Duodenal mucosa (tissue), 2 donors: ENCODE data around the gene LAMC1.

Experiments used
- H3K27ac ChIP-seq: one replicate; pipeline ENCODE4 v1.7.0; 2013; ENCODE audit warnings: low read depth, low read length
- H3K27me3 ChIP-seq, 2 donors: one replicate each; pipeline ENCODE4 v1.7.0; 2013; ENCODE audit warnings: low read length in 2 of 2, control low read depth in 1 of 2; ENCODE audit not compliant: insufficient read depth in 2 of 2, control insufficient read depth in 1 of 2
- H3K36me3 ChIP-seq, 2 donors: one replicate each; pipeline ENCODE4 v1.7.0; 2013; ENCODE audit warnings: low read length in 2 of 2, control low read depth in 1 of 2; ENCODE audit not compliant: insufficient read depth in 2 of 2, control insufficient read depth in 1 of 2
- H3K4me1 ChIP-seq, 2 donors: one replicate each; pipeline ENCODE4 v1.7.0; 2013; ENCODE audit warnings: low read length in 2 of 2, control low read depth in 1 of 2; ENCODE audit not compliant: insufficient read depth in 2 of 2, control insufficient read depth in 1 of 2
- H3K4me3 ChIP-seq, 2 donors: one replicate each; pipeline ENCODE4 v1.7.0; 2013; ENCODE audit warnings: low read length in 2 of 2, low read depth in 1 of 2
- H3K9ac ChIP-seq, 2 donors: one replicate each; pipeline ENCODE4 v1.7.0; 2013; ENCODE audit warnings: low read length in 2 of 2, low read depth in 1 of 2
- H3K9me3 ChIP-seq, 2 donors: one replicate each; pipeline ENCODE4 v1.7.0; 2013; ENCODE audit warnings: low read length in 2 of 2, control low read depth in 1 of 2; ENCODE audit not compliant: control insufficient read depth in 1 of 2

The LAMC1 gene

GRCh38 chr1:183179033-183179432 lies 155.8 kb downstream of the LAMC1 start:
- Histone ChIP-seq H3K27ac (no peak overlapping the region), H3K9ac (no peak overlapping the region), H3K9me3 (no peaks in the 10 kb centered on the region), H3K4me1 (peaks cover 0 to 13% of the 10 kb centered on the region in 2 donors), H3K27me3 (no peaks in the 10 kb centered on the region), H3K36me3 (no peaks in the 10 kb centered on the region), H3K4me3 (no peak overlapping the region)

- no peaks in the 10 kb centered on the region for H3K36me3 ChIP-seq
- no peak overlapping the region for H3K27ac ChIP-seq
- no peak overlapping the region for H3K9ac ChIP-seq
- no peaks in the 10 kb centered on the region for H3K9me3 ChIP-seq
- no peaks in the 10 kb centered on the region for H3K27me3 ChIP-seq
- peaks cover 0 to 13% of the 10 kb centered on the region in 2 donors for H3K4me1 ChIP-seq
- H3K4me3 ChIP-seq: no peak overlapping the region
These were observed 157.0 kb downstream of the LAMC1 start for GRCh38 chr1:183180218-183180617.

GRCh38 chr1:183180634-183181056 lies 157.4 kb downstream of the LAMC1 start:
- Histone ChIP-seq H3K9ac (no peak overlapping the region), H3K4me1 (peaks cover 0 to 13% of the 10 kb centered on the region in 2 donors), H3K9me3 (no peaks in the 10 kb centered on the region), H3K36me3 (no peaks in the 10 kb centered on the region), H3K27me3 (no peaks in the 10 kb centered on the region), H3K27ac (no peak overlapping the region), H3K4me3 (no peak overlapping the region)

GRCh38 chr1:183185941-183186490 lies 162.8 kb downstream of the LAMC1 start, which contains the start of gene LAMC2:
LAMC2 (plus strand) TSS chr1:183186264; CDS start chr1:183186353, 89 bp downstream.
- Histone ChIP-seq H3K9me3 (no peaks in the 10 kb centered on the region), H3K4me3 (peak within 1 kb of the TSS; percentile 63 to 68), H3K4me1 (peaks cover 0 to 3% of the 10 kb centered on the region in 2 donors), H3K27ac (no peak within 1 kb of the TSS), H3K27me3 (peaks cover 0 to 4% of the 10 kb centered on the region in 2 donors), H3K36me3 (no peaks in the 10 kb centered on the region), H3K9ac (peak within 1 kb of the TSS; percentile 38 to 57)

GRCh38 chr1:183186841-183187240 lies 163.6 kb downstream of the LAMC1 start:
- H3K27ac ChIP-seq: no peak overlapping the region
- H3K27me3 ChIP-seq: peaks cover 0 to 4% of the 10 kb centered on the region in 2 donors
- H3K9me3 ChIP-seq: no peaks in the 10 kb centered on the region
- peak overlapping the region in 1 of 2 donors; percentile 57 for H3K9ac ChIP-seq
- no peaks in the 10 kb centered on the region for H3K36me3 ChIP-seq
- peaks cover 0 to 3% of the 10 kb centered on the region in 2 donors for H3K4me1 ChIP-seq
- peak overlapping the region; percentile 63 to 68 for H3K4me3 ChIP-seq

GRCh38 chr1:183188240-183188639 lies 165.0 kb downstream of the LAMC1 start:
- Histone ChIP-seq H3K27ac (no peak overlapping the region), H3K4me1 (peaks cover 0 to 3% of the 10 kb centered on the region in 2 donors), H3K27me3 (peaks cover 0 to 4% of the 10 kb centered on the region in 2 donors), H3K4me3 (no peak overlapping the region), H3K9me3 (no peaks in the 10 kb centered on the region), H3K36me3 (no peaks in the 10 kb centered on the region), H3K9ac (no peak overlapping the region)

- H3K4me3 ChIP-seq: no peak overlapping the region
- H3K4me1 ChIP-seq: peaks cover 13 to 14% of the 10 kb centered on the region in 2 donors
- H3K9ac ChIP-seq: no peak overlapping the region
- no peaks in the 10 kb centered on the region for H3K9me3 ChIP-seq
- no peak overlapping the region for H3K27ac ChIP-seq
- H3K27me3 ChIP-seq: peaks cover 0 to 3% of the 10 kb centered on the region in 2 donors
- no peaks in the 10 kb centered on the region for H3K36me3 ChIP-seq
These were observed 168.6 kb downstream of the LAMC1 start for GRCh38 chr1:183191833-183192232.

GRCh38 chr1:183193963-183194525 lies 170.8 kb downstream of the LAMC1 start:
- Histone ChIP-seq H3K27ac (no peak overlapping the region), H3K4me3 (no peak overlapping the region), H3K9ac (no peak overlapping the region), H3K27me3 (no peaks in the 10 kb centered on the region), H3K36me3 (no peaks in the 10 kb centered on the region), H3K9me3 (no peaks in the 10 kb centered on the region), H3K4me1 (peaks cover 13 to 14% of the 10 kb centered on the region in 2 donors)

GRCh38 chr1:183194527-183195141 lies 171.4 kb downstream of the LAMC1 start:
- Histone ChIP-seq H3K9me3 (no peaks in the 10 kb centered on the region), H3K36me3 (no peaks in the 10 kb centered on the region), H3K9ac (no peak overlapping the region), H3K27ac (no peak overlapping the region), H3K4me3 (no peak overlapping the region), H3K4me1 (peaks cover 13 to 14% of the 10 kb centered on the region in 2 donors), H3K27me3 (no peaks in the 10 kb centered on the region)

GRCh38 chr1:183195142-183195574 lies 171.9 kb downstream of the LAMC1 start:
- Histone ChIP-seq H3K27ac (no peak overlapping the region), H3K27me3 (no peaks in the 10 kb centered on the region), H3K9me3 (no peaks in the 10 kb centered on the region), H3K36me3 (no peaks in the 10 kb centered on the region), H3K4me3 (peak overlapping the region in 1 of 2 donors; percentile 5), H3K9ac (no peak overlapping the region), H3K4me1 (peaks cover 13 to 14% of the 10 kb centered on the region in 2 donors)
